ENCODE data around the gene PDE4C.

PDE4C gene

DNA sequence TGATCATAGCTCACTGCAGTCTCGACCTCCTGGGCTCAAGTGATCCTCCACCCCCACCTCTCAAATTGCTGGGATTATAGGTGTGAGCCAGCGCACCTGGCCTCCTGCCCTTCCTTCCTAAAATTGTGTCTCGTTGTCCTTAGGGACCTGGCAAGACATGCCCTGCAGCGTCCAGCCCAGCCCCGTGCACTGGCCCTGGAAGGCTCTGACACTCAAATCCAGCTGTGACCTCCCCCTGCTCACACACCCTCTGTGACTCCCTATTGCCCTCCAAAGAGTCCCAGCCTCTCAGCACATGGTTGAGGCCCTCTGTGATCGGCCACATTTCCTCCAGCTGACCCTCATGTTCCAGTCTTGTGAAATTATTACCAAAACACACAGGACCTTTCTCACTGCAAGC lies 28.3 kb downstream of the PDE4C start:
- Histone ChIP-seq H3K9ac (ENCODE audit: low read depth in 1 of 2, low read length in 2 of 2) (no peak overlapping the region), H3K27ac (ENCODE audit: low read depth, low read length) (no peak overlapping the region), H3K36me3 (ENCODE audit: control insufficient read depth in 1 of 2, insufficient read depth in 2 of 2, low read length in 2 of 2) (peaks cover 0 to 32% of the 10 kb centered on the region in 2 donors)

GRCh38 chr19:18197306-18197705 lies 28.9 kb downstream of the PDE4C start:
- Histone ChIP-seq H3K4me3 (ENCODE audit: low read depth in 1 of 2, low read length in 2 of 2) (no peak overlapping the region), H3K9me3 (ENCODE audit: control insufficient read depth in 1 of 2, low read length in 2 of 2) (no peaks in the 10 kb centered on the region), H3K4me1 (ENCODE audit: control insufficient read depth in 1 of 2, insufficient read depth in 2 of 2, low read length in 2 of 2) (peaks cover 10 to 16% of the 10 kb centered on the region in 2 donors), H3K36me3 (ENCODE audit: control insufficient read depth in 1 of 2, insufficient read depth in 2 of 2, low read length in 2 of 2) (peaks cover 0 to 32% of the 10 kb centered on the region in 2 donors), H3K9ac (ENCODE audit: low read depth in 1 of 2, low read length in 2 of 2) (no peak overlapping the region), H3K27me3 (ENCODE audit: control insufficient read depth in 1 of 2, insufficient read depth in 2 of 2, low read length in 2 of 2) (no peaks in the 10 kb centered on the region), H3K27ac (ENCODE audit: low read depth, low read length) (no peak overlapping the region)

More for the DNA sequence above, 28.3 kb downstream of the PDE4C start:
- Histone ChIP-seq H3K4me3 (ENCODE audit: low read depth in 1 of 2, low read length in 2 of 2) (no peak overlapping the region), H3K27me3 (ENCODE audit: control insufficient read depth in 1 of 2, insufficient read depth in 2 of 2, low read length in 2 of 2) (no peaks in the 10 kb centered on the region), H3K4me1 (ENCODE audit: control insufficient read depth in 1 of 2, insufficient read depth in 2 of 2, low read length in 2 of 2) (peaks cover 12 to 21% of the 10 kb centered on the region in 2 donors), H3K9me3 (ENCODE audit: control insufficient read depth in 1 of 2, low read length in 2 of 2) (no peaks in the 10 kb centered on the region)

GRCh38 chr19:18196511-18196845 lies 29.8 kb downstream of the PDE4C start:
- H3K9ac ChIP-seq (ENCODE audit: low read depth in 1 of 2, low read length in 2 of 2) = no peak overlapping the region
- no peak overlapping the region for H3K27ac ChIP-seq (ENCODE audit: low read depth, low read length)
- H3K27me3 ChIP-seq (ENCODE audit: control insufficient read depth in 1 of 2, insufficient read depth in 2 of 2, low read length in 2 of 2) = no peaks in the 10 kb centered on the region
- no peaks in the 10 kb centered on the region for H3K9me3 ChIP-seq (ENCODE audit: control insufficient read depth in 1 of 2, low read length in 2 of 2)
- H3K4me3 ChIP-seq (ENCODE audit: low read depth in 1 of 2, low read length in 2 of 2) = no peak overlapping the region
- H3K4me1 ChIP-seq (ENCODE audit: control insufficient read depth in 1 of 2, insufficient read depth in 2 of 2, low read length in 2 of 2) = peaks cover 10 to 22% of the 10 kb centered on the region in 2 donors
- peaks cover 0 to 32% of the 10 kb centered on the region in 2 donors for H3K36me3 ChIP-seq (ENCODE audit: control insufficient read depth in 1 of 2, insufficient read depth in 2 of 2, low read length in 2 of 2)

- Histone ChIP-seq H3K9me3 (ENCODE audit: control insufficient read depth in 1 of 2, low read length in 2 of 2) (no peaks in the 10 kb centered on the region), H3K27me3 (ENCODE audit: control insufficient read depth in 1 of 2, insufficient read depth in 2 of 2, low read length in 2 of 2) (no peaks in the 10 kb centered on the region), H3K9ac (ENCODE audit: low read depth in 1 of 2, low read length in 2 of 2) (no peak overlapping the region), H3K27ac (ENCODE audit: low read depth, low read length) (peak overlapping the region; percentile 20), H3K4me3 (ENCODE audit: low read depth in 1 of 2, low read length in 2 of 2) (no peak overlapping the region), H3K4me1 (ENCODE audit: control insufficient read depth in 1 of 2, insufficient read depth in 2 of 2, low read length in 2 of 2) (peaks cover 10 to 22% of the 10 kb centered on the region in 2 donors), H3K36me3 (ENCODE audit: control insufficient read depth in 1 of 2, insufficient read depth in 2 of 2, low read length in 2 of 2) (peaks cover 0 to 26% of the 10 kb centered on the region in 2 donors)
Observed at GRCh38 chr19:18194554-18195238, 31.5 kb downstream of the PDE4C start.

- peak overlapping the region in 1 of 2 donors; percentile 68 for H3K9ac ChIP-seq (ENCODE audit: low read depth in 1 of 2, low read length in 2 of 2)
- no peaks in the 10 kb centered on the region for H3K9me3 ChIP-seq (ENCODE audit: control insufficient read depth in 1 of 2, low read length in 2 of 2)
- no peaks in the 10 kb centered on the region for H3K27me3 ChIP-seq (ENCODE audit: control insufficient read depth in 1 of 2, insufficient read depth in 2 of 2, low read length in 2 of 2)
- H3K36me3 ChIP-seq (ENCODE audit: control insufficient read depth in 1 of 2, insufficient read depth in 2 of 2, low read length in 2 of 2) = peaks cover 0 to 26% of the 10 kb centered on the region in 2 donors
- no peak overlapping the region for H3K27ac ChIP-seq (ENCODE audit: low read depth, low read length)
- peak overlapping the region; percentile 85 to 86 for H3K4me3 ChIP-seq (ENCODE audit: low read depth in 1 of 2, low read length in 2 of 2)
- H3K4me1 ChIP-seq (ENCODE audit: control insufficient read depth in 1 of 2, insufficient read depth in 2 of 2, low read length in 2 of 2) = peaks cover 10 to 22% of the 10 kb centered on the region in 2 donors
Observed at GRCh38 chr19:18194181-18194530, 32.1 kb downstream of the PDE4C start.

- H3K4me1 ChIP-seq (ENCODE audit: control insufficient read depth in 1 of 2, insufficient read depth in 2 of 2, low read length in 2 of 2) = peaks cover 10 to 22% of the 10 kb centered on the region in 2 donors
- H3K27me3 ChIP-seq (ENCODE audit: control insufficient read depth in 1 of 2, insufficient read depth in 2 of 2, low read length in 2 of 2) = no peaks in the 10 kb centered on the region
Observed at GRCh38 chr19:18193388-18194180, 32.7 kb downstream of the PDE4C start.

GRCh38 chr19:18192673-18193387 lies 33.4 kb downstream of the PDE4C start, which contains the start of gene MPV17L2:
Gene MPV17L2 (plus strand): TSS chr19:18193218. CDS start chr19:18193282, 64 bp downstream.
- Histone ChIP-seq H3K9ac (ENCODE audit: low read depth in 1 of 2, low read length in 2 of 2) (peak within 1 kb of the TSS; percentile 87 to 93), H3K4me3 (ENCODE audit: low read depth in 1 of 2, low read length in 2 of 2) (peak within 1 kb of the TSS; percentile 85 to 86), H3K36me3 (ENCODE audit: control insufficient read depth in 1 of 2, insufficient read depth in 2 of 2, low read length in 2 of 2) (peaks cover 0 to 16% of the 10 kb centered on the region in 2 donors), H3K4me1 (ENCODE audit: control insufficient read depth in 1 of 2, insufficient read depth in 2 of 2, low read length in 2 of 2) (peaks cover 10 to 22% of the 10 kb centered on the region in 2 donors), H3K27me3 (ENCODE audit: control insufficient read depth in 1 of 2, insufficient read depth in 2 of 2, low read length in 2 of 2) (no peaks in the 10 kb centered on the region), H3K9me3 (ENCODE audit: control insufficient read depth in 1 of 2, low read length in 2 of 2) (no peaks in the 10 kb centered on the region), H3K27ac (ENCODE audit: low read depth, low read length) (peak within 1 kb of the TSS; percentile 91)

More at GRCh38 chr19:18193388-18194180, 32.7 kb downstream of the PDE4C start:
- no peaks in the 10 kb centered on the region for H3K9me3 ChIP-seq (ENCODE audit: control insufficient read depth in 1 of 2, low read length in 2 of 2)
- H3K36me3 ChIP-seq (ENCODE audit: control insufficient read depth in 1 of 2, insufficient read depth in 2 of 2, low read length in 2 of 2) = peaks cover 0 to 24% of the 10 kb centered on the region in 2 donors
- peak overlapping the region; percentile 75 for H3K27ac ChIP-seq (ENCODE audit: low read depth, low read length)
- peak overlapping the region; percentile 85 to 86 for H3K4me3 ChIP-seq (ENCODE audit: low read depth in 1 of 2, low read length in 2 of 2)
- H3K9ac ChIP-seq (ENCODE audit: low read depth in 1 of 2, low read length in 2 of 2) = peak overlapping the region; percentile 68 to 72

GRCh38 chr19:18191640-18192062 lies 34.6 kb downstream of the PDE4C start:
- Histone ChIP-seq H3K27ac (ENCODE audit: low read depth, low read length) (peak overlapping the region; percentile 91), H3K4me3 (ENCODE audit: low read depth in 1 of 2, low read length in 2 of 2) (peak overlapping the region; percentile 77 to 80), H3K4me1 (ENCODE audit: control insufficient read depth in 1 of 2, insufficient read depth in 2 of 2, low read length in 2 of 2) (peaks cover 10 to 22% of the 10 kb centered on the region in 2 donors), H3K9ac (ENCODE audit: low read depth in 1 of 2, low read length in 2 of 2) (peak overlapping the region; percentile 87 to 93), H3K36me3 (ENCODE audit: control insufficient read depth in 1 of 2, insufficient read depth in 2 of 2, low read length in 2 of 2) (peaks cover 0 to 10% of the 10 kb centered on the region in 2 donors), H3K9me3 (ENCODE audit: control insufficient read depth in 1 of 2, low read length in 2 of 2) (no peaks in the 10 kb centered on the region), H3K27me3 (ENCODE audit: control insufficient read depth in 1 of 2, insufficient read depth in 2 of 2, low read length in 2 of 2) (no peaks in the 10 kb centered on the region)

DNA sequence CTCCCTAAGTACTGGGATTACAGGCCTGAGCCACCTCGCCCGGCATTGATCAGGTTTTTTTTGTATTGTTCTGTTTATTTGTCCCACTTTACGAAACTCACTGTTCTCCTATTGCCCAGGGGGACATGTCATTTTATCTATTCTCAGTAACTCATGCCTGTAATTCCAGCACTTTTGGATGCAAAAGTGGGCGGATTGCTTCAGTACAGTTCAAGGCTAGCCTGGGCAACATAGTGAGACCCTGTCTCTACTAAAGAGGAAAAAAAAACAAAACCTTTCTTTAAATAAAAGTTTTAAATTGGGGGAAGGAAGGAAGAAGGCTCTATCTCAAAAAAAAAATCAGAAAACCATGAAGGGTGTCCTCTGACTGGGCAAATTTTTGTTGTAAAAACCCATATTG lies 36.0 kb downstream of the PDE4C start:
- Histone ChIP-seq H3K4me3 (ENCODE audit: low read depth in 1 of 2, low read length in 2 of 2) (no peak overlapping the region), H3K4me1 (ENCODE audit: control insufficient read depth in 1 of 2, insufficient read depth in 2 of 2, low read length in 2 of 2) (peaks cover 10 to 22% of the 10 kb centered on the region in 2 donors), H3K27ac (ENCODE audit: low read depth, low read length) (no peak overlapping the region), H3K9me3 (ENCODE audit: control insufficient read depth in 1 of 2, low read length in 2 of 2) (no peaks in the 10 kb centered on the region), H3K27me3 (ENCODE audit: control insufficient read depth in 1 of 2, insufficient read depth in 2 of 2, low read length in 2 of 2) (no peaks in the 10 kb centered on the region), H3K9ac (ENCODE audit: low read depth in 1 of 2, low read length in 2 of 2) (no peak overlapping the region), H3K36me3 (ENCODE audit: control insufficient read depth in 1 of 2, insufficient read depth in 2 of 2, low read length in 2 of 2) (no peaks in the 10 kb centered on the region)
